Gastroesophageal sphincter (tissue), 4 donors: Measurements from ENCODE around the gene LRRC75A. TPM values are rescaled to one million over a fixed set of nuclear protein-coding genes. Genes with fewer than 3 reads are reported as not detected.

Source experiments
- ATAC-seq: fragments of 150-250 bp; one replicate; pipeline ENCODE4 v1.9.1; 2016; ENCODE audit warnings: mild to moderate bottlenecking, moderate library complexity
- H3K27ac ChIP-seq, 4 donors: fragments of 200-600 bp; sonication (generic) in 3 of 4; 1 replicate in 3 of 4; 2 replicates in 1 of 4; pipeline ENCODE4 v1.5.1; 2016 to 2019
- H3K27me3 ChIP-seq: fragments of 200-600 bp; sonication (generic); one replicate; pipeline ENCODE4 v1.5.1; 2019
- H3K36me3 ChIP-seq, 2 donors: fragments of 200-600 bp; sonication (generic); one replicate each; pipeline ENCODE4 v1.5.1; 2019; ENCODE audit warnings: control low read depth in 1 of 2
- H3K4me1 ChIP-seq, 3 donors: fragments of 200-600 bp; sonication (generic); 1 replicate in 2 of 3; 2 replicates in 1 of 3; pipeline ENCODE4 v1.5.1; 2016 to 2019; ENCODE audit warnings: control low read depth in 2 of 3
- H3K4me3 ChIP-seq, 2 donors: fragments of 200-600 bp; sonication (generic); one replicate each; pipeline ENCODE4 v1.5.1; 2019; ENCODE audit warnings: mild to moderate bottlenecking in 1 of 2, moderate library complexity in 1 of 2
- H3K9me3 ChIP-seq, 3 donors: fragments of 200-600 bp; sonication (generic); one replicate each; pipeline ENCODE4 v1.5.1; 2017 to 2019; ENCODE audit warnings: control low read depth in 2 of 3
- CTCF ChIP-seq, 4 experiments: fragments of 200-600 bp in 2 of 4; fragments of 450-650 bp in 2 of 4; sonication (generic) in 1 of 4; IDR thresholded peaks; one replicate each; pipeline ENCODE4 v1.5.1; 2017 to 2019; ENCODE audit warnings: antibody characterized with exemption in 4 of 4, mild to moderate bottlenecking in 2 of 4, moderate library complexity in 2 of 4
- EP300 ChIP-seq: sonication (generic); formaldehyde crosslinking; IDR thresholded peaks from one replicate; pipeline ENCODE4 v1.6.1; 2017; ENCODE audit warnings: antibody characterized with exemption, mild to moderate bottlenecking
- POLR2A ChIP-seq, 2 donors: fragments of 450-650 bp; IDR thresholded peaks; one replicate each; pipeline ENCODE4 v1.6.1; 2017; ENCODE audit warnings: antibody characterized with exemption in 2 of 2, mild to moderate bottlenecking in 2 of 2, moderate library complexity in 1 of 2
- POLR2AphosphoS5 ChIP-seq: sonication (generic); formaldehyde crosslinking; IDR thresholded peaks from one replicate; pipeline ENCODE4 v1.6.1; 2017; ENCODE audit warnings: antibody characterized with exemption
- WGBS, 2 donors: methylation state at CpG; one replicate each; pipeline ENCODE4 v1.1.5; 2018; ENCODE audit warnings: low coverage in 1 of 2; 5-methylcytosine and 5-hydroxymethylcytosine counted together
- total RNA-seq, 4 donors: library from RNA; depleted of rRNA; stranded (reverse); fragments of >200 nt; gene quantifications; one replicate each; pipeline ENCODE4 v1.1.0, GENCODE V29; 2016

Gene LRRC75A
- total RNA-seq, 4 donors from 2014 or later = 0.94 to 4.0 (median 2.3) TPM

- Histone ChIP-seq H3K27me3 (no peaks in the 10 kb centered on the region), H3K27ac (no peak overlapping the region), H3K36me3 (no peaks in the 10 kb centered on the region), H3K4me1 (no peaks in the 10 kb centered on the region), H3K4me3 (no peak overlapping the region), H3K9me3 (no peaks in the 10 kb centered on the region)
- TF ChIP-seq POLR2A (IDR thresholded peaks at IDR 0.05) = no peak
- no peak for TF ChIP-seq CTCF (IDR thresholded peaks at IDR 0.05)
- no peak for ATAC-seq
- WGBS, 2 donors = 98 to 100% methylated on average over 1 to 3 of the region's 3 CpGs
These were observed 14.2 kb upstream of the LRRC75A start for GRCh38 chr17:16506188-16506587.

- ATAC-seq = no peak
- Histone ChIP-seq H3K27ac (no peak overlapping the region), H3K4me1 (no peaks in the 10 kb centered on the region), H3K36me3 (no peaks in the 10 kb centered on the region), H3K4me3 (no peak overlapping the region), H3K27me3 (no peaks in the 10 kb centered on the region), H3K9me3 (no peaks in the 10 kb centered on the region)
- no peak for TF ChIP-seq EP300
- 67 to 77% methylated on average over 1 to 3 of the region's 3 CpGs for WGBS, 2 donors
These were observed 13.0 kb upstream of the LRRC75A start for GRCh38 chr17:16504984-16505383.

DNA sequence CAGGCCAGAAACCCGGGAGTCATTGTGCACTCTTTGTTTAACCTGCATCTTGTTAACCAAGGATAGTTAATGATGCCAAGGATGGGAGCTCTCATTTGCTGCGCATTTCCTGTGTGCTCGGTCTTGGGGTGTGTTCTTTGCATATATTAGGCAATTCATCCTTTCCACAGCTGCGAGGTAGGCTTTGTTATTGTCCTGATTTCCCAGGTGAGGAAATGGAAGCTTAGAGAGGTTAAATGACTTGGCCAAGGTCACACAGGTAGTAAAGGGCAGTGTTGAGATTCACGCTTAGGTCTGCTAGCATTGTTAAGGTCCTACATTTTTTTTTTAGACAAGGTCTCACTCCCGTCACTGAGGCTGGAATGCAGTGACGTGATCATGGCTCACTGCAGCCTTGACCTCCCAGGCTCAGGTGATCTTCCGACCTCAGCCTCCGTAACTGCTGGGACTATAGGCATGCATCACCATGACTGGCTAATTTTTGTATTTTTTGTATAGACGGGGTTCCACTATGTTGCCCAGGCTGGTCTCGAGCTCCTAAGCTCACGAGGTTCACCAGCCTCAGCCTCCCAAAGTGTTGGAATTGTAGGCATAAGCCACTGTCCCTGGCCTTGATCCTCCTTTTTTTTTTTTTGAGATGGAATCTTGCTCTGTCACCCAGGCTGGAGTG lies 5.0 kb upstream of the LRRC75A start:
- peaks cover 0 to 8% (median 0%) of the 10 kb centered on the region in 3 donors for H3K4me1 ChIP-seq
- TF ChIP-seq POLR2AphosphoS5 = no peak
- TF ChIP-seq POLR2A (IDR thresholded peaks at IDR 0.05) = no peak
- no peak for TF ChIP-seq EP300
- no peak for TF ChIP-seq CTCF (IDR thresholded peaks at IDR 0.05)
- H3K9me3 ChIP-seq = no peaks in the 10 kb centered on the region
- H3K36me3 ChIP-seq = no peaks in the 10 kb centered on the region
- H3K27ac ChIP-seq = no peak overlapping the region
- 75 to 82% methylated on average over 9 to 12 of the region's 12 CpGs for WGBS, 2 donors
- H3K27me3 ChIP-seq = peaks cover 6% of the 10 kb centered on the region
- no peak overlapping the region for H3K4me3 ChIP-seq
- ATAC-seq = no peak

DNA sequence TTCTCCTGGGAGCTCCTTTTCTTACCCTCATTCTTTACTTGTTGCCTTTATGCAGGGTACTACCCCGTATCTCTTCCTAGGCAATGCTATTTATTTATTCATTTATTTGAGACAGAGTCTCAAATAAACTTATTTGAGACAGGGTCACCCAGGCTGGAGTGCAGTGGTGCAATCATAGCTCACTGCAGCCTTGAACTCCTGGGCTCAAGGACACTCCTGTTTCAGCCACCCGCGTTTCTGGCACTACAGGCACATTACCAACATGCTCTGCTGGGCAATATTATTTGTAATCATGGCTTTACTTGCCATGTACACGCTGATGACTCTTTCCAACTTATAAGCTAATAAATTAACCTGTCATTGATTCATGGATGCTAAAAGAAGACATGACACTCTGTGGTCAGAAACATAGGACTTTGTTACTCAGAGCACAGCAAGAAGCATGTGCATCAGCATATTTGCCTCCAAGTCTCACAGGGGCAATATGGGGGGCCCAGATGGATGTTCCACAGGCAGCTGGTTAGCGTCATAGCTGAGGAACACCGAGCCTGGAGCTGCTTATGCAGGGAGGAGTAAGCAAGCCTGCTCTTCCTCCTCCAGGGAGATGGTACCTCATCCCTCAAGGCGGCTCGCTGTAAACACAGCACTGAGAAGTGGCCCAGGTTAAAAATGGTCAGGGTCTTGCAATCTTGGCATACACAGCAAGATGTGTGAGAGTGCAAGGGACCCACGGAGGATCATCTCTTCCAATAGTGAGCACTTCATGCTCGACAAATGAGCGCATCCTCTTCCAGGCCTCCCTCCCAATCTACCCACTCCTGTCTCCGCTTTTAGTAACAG lies 4.2 kb upstream of the LRRC75A start:
- Histone ChIP-seq H3K9me3 (no peaks in the 10 kb centered on the region), H3K4me3 (no peak overlapping the region), H3K4me1 (peaks cover 0 to 15% (median under 1%) of the 10 kb centered on the region in 3 donors), H3K27me3 (peaks cover 6% of the 10 kb centered on the region), H3K27ac (no peak overlapping the region), H3K36me3 (no peaks in the 10 kb centered on the region)
- no peak for ATAC-seq
- WGBS, 2 donors = 85 to 97% methylated on average over 3 to 9 of the region's 12 CpGs
- TF ChIP-seq POLR2A (IDR thresholded peaks at IDR 0.05) (no peak), EP300 (no peak), CTCF (IDR thresholded peaks at IDR 0.05) (no peak), POLR2AphosphoS5 (no peak)

DNA sequence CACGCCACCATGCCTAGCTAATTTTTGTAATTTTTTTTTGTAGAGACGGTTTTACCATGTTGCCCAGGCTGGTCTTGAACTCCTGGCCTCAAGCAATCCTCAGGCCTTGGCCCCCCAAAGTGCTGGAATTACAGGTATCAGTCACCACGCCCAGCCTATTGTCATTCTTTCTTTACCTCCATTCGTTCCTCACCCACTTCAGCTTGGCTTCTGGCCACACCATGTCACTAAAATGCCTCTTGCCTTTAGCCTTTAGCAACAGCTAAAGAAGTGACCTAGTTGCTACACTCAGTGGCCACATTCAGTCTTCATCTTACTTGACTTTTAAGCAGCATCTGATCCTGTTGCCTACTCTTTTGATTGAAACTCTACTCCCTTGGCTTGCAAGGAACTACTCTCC lies 3.6 kb upstream of the LRRC75A start:
- Histone ChIP-seq H3K4me1 (peaks cover 0 to 21% (median 6%) of the 10 kb centered on the region in 3 donors), H3K27me3 (peaks cover 6% of the 10 kb centered on the region), H3K9me3 (no peaks in the 10 kb centered on the region), H3K4me3 (no peak overlapping the region), H3K36me3 (no peaks in the 10 kb centered on the region), H3K27ac (no peak overlapping the region)
- 70 to 83% methylated on average over 4 of the region's 4 CpGs for WGBS, 2 donors
- TF ChIP-seq EP300 (no peak), CTCF (IDR thresholded peaks at IDR 0.05) (no peak), POLR2AphosphoS5 (no peak), POLR2A (IDR thresholded peaks at IDR 0.05) (no peak)
- no peak for ATAC-seq
